ENCODE results near the gene MTMR1.

MTMR1 gene

GRCh38 chrX:150692831-150693724, at the start of gene MTMR1:
Gene MTMR1 (plus strand): TSS chrX:150693396. CDS start chrX:150693531, 135 bp downstream.
- DNase-seq (ENCODE audit: low spot score): peak; percentile 23

GRCh38 chrX:150643958-150644357, 49.2 kb upstream of the MTMR1 start:
- DNase-seq (ENCODE audit: low spot score): no peak

- DNase-seq (ENCODE audit: low spot score): no peak
Observed at GRCh38 chrX:150644422-150644821, 48.8 kb upstream of the MTMR1 start.

GRCh38 chrX:150647331-150647730, 45.9 kb upstream of the MTMR1 start:
- DNase-seq (ENCODE audit: low spot score): no peak

GRCh38 chrX:150648296-150648940, 44.8 kb upstream of the MTMR1 start:
- DNase-seq (ENCODE audit: low spot score): no peak

GRCh38 chrX:150649096-150649870, 43.9 kb upstream of the MTMR1 start:
- DNase-seq (ENCODE audit: low spot score): no peak

GRCh38 chrX:150651906-150652305, 41.3 kb upstream of the MTMR1 start:
- no peak for DNase-seq (ENCODE audit: low spot score)

GRCh38 chrX:150655788-150656187, 37.4 kb upstream of the MTMR1 start:
- DNase-seq (ENCODE audit: low spot score): no peak

- DNase-seq (ENCODE audit: low spot score): no peak
Observed at GRCh38 chrX:150663073-150663472, 30.1 kb upstream of the MTMR1 start.

GRCh38 chrX:150664290-150664689, 28.9 kb upstream of the MTMR1 start:
- DNase-seq (ENCODE audit: low spot score): no peak

GRCh38 chrX:150676221-150676620, 17.0 kb upstream of the MTMR1 start:
- no peak for DNase-seq (ENCODE audit: low spot score)

- no peak for DNase-seq (ENCODE audit: low spot score)
Observed at GRCh38 chrX:150680974-150681373, 12.2 kb upstream of the MTMR1 start.

GRCh38 chrX:150683112-150683511, 10.1 kb upstream of the MTMR1 start:
- DNase-seq (ENCODE audit: low spot score): no peak

- DNase-seq (ENCODE audit: low spot score): peak; percentile 67
Observed at GRCh38 chrX:150683536-150684146, 9.6 kb upstream of the MTMR1 start.

- peak; percentile 82 for DNase-seq (ENCODE audit: low spot score)
Observed at GRCh38 chrX:150688911-150689451, 4.2 kb upstream of the MTMR1 start.

GRCh38 chrX:150690126-150690525, 3.1 kb upstream of the MTMR1 start:
- peak; percentile 89 for DNase-seq (ENCODE audit: low spot score)

- peak; percentile 15 for DNase-seq (ENCODE audit: low spot score)
Observed at GRCh38 chrX:150692296-150692695, 900 bp upstream of the MTMR1 start.

GRCh38 chrX:150693725-150694574, 754 bp downstream of the MTMR1 start:
- peak; percentile 48 for DNase-seq (ENCODE audit: low spot score)

- DNase-seq (ENCODE audit: low spot score): no peak
Observed at GRCh38 chrX:150694738-150695410, 1.7 kb downstream of the MTMR1 start.

GRCh38 chrX:150696331-150696730, 3.1 kb downstream of the MTMR1 start:
- DNase-seq (ENCODE audit: low spot score): no peak
